HG03378 (cell line): ENCODE data around the gene TGM1.
A peak's percentile ranks its signal among the peaks of the same experiment; 100 is the strongest.

ENCODE experiments used
- ATAC-seq: cut with Tn5 transposase; IDR thresholded peaks from one replicate; pipeline ENCODE4 v1.9.1; 2021; ENCODE audit warnings: mild to moderate bottlenecking, moderate library complexity; ENCODE audit not compliant: unreplicated experiment

TGM1 gene

DNA sequence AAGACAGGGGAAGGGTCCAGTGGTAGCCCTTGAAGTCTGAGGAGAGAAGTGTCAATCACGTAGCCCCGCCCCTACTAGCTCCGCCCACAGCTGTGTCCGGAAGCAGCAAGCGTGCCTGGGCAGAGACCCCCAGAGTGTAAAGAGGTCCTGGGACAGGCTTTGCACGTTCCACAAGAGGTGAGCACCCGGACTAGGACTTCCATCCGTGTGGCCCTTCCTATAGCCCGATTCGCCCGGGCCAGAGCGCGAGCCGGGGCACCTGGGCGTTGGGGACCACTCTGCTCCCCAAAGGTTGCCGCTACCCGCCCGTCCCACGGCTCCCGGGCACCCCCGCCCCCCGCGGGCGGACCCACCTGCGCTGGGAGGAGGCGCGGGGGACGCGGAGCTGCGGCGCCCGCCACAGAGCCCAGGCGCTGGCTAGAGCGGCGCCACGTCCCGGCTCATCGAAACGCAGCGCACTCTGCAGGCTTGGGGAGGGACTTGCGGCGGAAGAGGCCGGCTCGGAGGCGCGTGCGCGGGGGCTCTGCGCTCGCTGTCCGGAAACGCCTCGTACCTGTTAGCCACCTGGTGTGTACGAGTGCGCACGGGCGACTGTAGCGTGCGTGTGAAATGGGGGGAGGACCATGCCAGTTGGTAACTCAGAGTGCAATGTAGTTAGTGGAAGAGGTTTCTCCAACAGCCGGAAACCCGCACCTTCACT, 8.3 kb upstream of the TGM1 start, which contains the start of gene RABGGTA:
RABGGTA (minus strand) TSS at position 464 of the 700 bp plus-strand sequence. CDS start 482 bp downstream, outside the sequence.
- ATAC-seq, result peak; percentile 66

DNA sequence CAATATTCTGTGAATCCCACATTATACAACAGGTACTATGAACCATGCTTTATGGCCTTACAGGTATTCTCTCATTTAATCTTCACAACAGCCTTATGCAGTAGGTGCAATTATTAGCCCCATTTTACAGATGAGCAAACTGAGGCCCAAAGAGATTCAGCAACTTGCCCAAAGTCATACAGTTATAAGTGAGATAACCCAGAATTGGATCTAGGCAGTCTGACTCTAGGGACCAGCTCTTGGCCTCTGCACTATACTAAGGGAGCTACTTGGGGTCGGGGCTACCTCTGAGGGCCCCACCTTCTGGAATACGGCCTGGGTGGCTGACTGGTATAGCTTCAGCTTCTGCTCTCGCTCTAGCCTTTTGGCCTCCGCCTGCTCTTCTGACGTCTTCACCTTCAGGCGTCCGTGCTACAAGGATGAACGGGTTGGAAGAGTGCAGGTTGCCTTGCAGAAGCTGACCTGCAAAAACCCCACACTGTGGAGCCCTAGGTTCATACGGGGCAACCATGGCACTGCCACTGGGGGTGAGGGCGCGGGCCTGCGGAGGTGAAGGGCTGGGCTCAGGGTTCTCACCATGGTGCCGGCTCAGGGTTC, 7.7 kb upstream of the TGM1 start:
- no peak for ATAC-seq

DNA sequence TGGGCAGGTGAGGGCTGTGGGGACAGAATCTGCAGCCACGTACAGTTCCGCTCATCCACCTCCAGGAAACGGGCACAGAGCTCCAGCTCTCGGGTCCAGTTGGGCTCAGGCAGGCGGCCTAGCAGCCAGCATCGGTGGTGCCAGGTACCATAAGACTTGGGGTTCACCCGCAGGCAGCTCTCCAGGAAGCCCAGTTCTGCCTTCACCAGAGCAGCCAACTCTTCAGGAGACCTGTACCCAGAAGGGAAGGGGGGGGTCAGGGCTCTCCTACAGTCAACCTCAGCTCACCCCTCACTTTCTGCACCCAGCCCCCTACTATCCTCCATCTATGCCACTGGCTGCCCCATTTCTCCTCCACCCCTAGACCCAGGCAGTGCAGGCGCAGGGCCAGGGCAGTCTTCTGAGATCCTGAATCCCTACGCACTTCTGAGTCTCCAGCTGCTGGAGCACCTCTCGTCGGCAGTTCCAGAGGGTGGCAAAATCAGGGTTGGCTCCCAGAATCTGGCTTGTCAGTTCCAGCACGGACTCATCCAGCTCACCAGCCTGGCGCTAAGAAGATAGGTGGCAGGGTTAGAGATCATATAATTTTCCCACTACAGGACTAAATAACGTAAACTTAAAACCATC, 7.0 kb upstream of the TGM1 start:
- no peak for ATAC-seq

DNA sequence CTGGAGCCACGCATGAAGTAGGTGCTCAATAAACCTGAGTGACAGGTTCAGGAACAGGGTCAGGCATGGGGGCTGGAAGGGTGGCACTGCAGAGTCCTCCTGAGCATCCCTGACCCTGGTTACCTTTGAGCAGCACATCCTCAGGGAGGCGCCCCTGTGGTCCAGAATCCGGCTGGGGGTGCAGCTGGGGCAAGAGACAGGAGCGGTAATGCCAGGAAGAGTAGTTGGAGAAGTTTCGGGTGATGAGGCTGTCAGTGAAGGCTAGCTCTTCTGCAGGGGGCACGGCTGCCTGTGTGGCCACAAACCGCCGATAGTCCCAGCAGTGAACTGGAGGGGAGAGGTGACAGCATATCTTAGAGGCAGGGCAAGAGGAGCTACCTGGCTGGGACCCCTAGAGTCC, 6.4 kb upstream of the TGM1 start:
- no peak for ATAC-seq

DNA sequence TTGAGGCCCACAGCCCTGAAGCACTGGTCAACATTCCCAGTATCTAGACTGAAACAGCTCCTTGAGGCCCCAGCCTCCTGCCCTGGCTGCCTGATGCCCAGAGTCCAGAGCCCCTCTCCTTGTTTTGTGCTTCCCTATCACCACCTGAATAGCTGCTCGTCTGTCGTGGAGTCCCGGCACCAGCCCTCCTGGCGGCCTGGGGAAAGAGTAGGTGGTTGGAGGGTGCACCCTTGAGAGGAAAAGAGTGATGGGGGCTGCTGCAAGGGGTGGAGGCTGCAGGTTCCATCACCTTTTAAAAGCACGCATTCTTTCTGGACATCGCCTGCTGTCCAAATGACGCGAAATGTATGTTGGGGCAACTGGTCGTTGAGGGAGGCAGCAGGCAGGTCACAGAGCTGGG, 5.2 kb upstream of the TGM1 start:
- ATAC-seq, result no peak

DNA sequence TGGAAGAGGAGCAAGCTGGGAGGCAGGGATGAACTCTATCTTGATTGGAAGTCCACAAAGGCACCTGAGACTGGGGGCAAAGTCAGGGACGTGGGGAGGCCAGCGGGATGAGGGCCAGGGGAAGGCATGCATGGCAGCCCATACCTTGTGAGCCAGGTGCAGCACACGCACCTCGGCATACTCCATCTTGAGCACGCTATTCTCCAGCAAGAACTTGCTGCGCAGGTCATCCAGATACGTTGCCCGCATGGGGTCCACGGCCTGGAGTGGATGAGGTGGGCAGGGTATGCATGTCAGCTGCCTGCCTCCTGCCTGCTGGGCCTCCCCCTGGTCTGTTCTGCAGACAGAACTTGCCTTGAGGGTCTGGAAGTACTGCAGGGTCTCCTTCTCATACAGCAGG, 4.5 kb upstream of the TGM1 start:
- no peak for ATAC-seq

DNA sequence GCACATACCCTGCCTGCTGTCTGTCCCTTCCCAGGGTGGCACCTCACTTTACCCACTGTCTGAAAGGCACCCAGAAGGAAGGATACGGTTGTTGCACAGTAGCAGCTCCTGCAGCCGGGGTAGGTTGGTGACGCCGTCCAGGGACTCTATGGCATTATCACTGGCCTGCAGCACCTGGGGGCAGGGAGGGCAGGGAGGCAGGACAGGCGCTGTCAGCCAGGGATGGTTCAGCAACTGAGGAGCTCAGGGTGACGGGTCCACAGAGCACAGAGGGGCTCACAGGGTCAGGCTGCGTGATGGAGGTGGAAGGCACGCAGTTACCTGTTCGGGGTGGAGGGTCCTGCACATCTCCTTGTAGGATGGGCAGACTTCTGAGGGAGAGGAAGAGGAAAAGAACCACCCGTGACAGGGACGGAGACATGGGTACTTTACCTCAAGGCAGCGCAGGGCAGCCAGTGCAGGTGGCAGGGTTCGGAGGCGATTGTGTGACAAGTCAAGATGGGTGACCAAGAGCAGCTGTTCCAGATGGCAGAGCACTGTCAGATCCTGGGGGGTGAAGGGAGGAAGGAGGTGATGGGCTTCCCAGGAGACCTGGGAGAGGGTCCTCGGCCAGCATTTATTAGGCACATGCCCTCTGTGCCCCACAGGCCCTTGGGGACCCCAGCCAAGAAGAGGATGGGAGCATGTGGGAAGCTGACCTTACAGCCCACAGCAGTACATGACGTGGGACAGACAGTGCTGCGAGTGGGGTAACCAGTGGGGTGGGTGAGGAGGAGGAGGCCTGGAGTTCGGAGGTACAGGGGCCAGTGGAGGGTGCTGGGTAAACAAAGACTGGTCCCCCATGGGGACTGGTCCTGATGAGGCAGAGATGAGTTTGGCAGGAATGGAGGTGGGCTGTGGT, 3.6 kb upstream of the TGM1 start:
- ATAC-seq, result no peak

DNA sequence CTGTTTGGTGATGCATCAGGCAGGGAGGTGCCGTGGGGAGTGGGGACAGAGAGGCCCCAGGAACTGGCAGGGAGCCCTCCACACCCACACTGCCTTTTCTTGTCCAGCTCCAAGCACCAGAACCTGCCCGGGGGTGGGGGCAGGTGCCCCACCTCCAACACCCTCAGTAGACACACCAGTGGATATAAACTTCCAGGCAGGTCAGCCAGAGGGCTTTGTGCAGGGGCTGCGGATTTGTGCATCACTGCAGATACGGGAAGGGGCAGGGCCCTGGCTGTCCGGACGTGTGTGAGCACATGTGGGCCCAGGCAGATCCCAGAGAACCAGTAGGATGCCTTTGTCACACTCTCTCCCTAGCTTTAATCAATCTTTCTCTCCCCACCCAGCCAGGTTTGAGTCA, 1.3 kb upstream of the TGM1 start:
- no peak for ATAC-seq

DNA sequence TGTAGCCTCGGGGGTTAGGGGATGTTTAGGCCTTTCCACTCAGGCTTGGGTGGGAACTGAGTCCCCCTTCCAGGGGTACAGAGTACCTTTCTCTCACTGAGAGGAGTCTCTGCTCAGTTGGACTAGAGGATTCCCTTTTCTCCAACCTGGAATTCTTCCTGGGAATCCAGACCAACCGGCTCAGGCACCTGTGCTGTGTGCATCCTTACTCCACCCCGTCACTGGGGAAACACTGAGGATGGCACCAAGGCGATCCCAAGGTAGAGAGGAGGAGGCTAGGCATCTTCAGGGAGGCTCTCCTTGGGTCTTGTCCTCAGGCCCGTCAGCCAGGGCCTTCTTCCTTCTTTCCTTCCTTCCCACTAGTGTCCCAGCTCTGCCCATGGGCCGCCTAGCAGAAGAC, 871 bp upstream of the TGM1 start:
- ATAC-seq, result no peak

DNA sequence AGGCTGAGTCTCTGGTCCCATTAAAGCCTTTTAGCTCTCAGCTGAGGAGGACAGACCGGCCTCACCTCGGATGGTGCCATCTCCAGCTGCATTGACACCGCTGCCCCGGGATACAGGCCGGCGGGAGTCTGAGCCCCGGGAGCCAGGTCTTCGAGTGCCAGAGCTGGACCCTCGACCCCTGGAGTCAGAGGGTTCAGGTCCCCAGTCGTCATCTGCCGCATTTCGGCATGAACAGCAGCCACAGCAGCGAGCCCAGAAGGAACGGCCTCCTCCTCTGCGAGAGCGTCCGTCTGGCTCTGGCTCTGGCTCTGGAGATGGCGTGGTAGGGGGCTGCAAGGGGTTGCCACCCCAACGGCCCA, 1.0 kb downstream of the TGM1 start:
- no peak for ATAC-seq

DNA sequence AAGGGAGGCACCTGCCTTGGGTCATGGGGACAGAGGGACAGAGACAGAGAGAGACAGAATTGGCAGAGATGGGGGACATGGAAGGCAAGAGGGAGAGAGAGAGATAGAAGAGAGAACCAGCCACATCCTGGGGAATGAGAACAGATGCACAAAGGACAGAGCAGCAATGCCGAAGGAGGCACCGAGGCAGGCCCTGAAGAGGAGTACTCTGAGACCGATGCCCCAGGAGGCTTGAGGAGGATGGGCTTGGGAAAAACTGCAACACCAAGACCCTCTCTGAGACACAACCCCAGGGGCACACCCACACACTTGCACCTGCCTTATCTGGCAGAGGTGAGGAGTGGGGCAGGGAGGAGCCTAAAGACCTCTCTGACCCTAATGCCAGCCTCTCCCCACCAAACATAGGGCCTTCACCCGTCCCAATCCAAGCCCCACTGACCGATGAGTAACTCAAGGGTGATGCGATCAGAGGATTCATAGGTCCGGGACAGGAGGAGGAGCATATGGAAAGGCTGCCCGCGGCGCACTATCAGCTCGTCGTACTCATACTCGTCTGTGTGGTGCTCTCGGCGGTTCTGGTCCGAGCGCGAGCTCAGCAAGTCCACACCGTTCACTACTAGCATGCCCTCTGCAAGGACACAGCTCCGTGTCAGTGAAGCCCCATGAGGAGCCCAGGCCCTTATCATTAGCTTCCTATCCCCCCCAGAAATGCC, 1.6 kb downstream of the TGM1 start:
- no peak for ATAC-seq

DNA sequence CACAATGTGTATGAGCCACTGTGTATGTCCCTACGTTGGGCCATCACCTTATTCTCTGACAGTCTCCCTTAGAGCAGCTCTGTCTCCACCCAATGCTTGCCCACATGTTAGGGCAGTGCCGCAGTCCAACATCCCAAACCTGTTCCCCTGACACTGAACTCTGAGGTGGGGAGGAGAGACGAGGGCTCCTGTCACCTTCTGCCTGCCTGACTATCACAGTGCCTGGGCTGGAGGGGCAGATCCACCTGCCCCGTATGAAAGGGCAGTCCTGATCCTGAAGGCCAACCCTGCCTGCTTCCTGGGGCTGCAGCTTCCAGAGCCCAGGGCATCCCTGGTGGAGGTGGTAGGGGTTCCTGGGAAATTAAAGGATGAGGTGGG, 2.2 kb downstream of the TGM1 start:
- ATAC-seq, result no peak

DNA sequence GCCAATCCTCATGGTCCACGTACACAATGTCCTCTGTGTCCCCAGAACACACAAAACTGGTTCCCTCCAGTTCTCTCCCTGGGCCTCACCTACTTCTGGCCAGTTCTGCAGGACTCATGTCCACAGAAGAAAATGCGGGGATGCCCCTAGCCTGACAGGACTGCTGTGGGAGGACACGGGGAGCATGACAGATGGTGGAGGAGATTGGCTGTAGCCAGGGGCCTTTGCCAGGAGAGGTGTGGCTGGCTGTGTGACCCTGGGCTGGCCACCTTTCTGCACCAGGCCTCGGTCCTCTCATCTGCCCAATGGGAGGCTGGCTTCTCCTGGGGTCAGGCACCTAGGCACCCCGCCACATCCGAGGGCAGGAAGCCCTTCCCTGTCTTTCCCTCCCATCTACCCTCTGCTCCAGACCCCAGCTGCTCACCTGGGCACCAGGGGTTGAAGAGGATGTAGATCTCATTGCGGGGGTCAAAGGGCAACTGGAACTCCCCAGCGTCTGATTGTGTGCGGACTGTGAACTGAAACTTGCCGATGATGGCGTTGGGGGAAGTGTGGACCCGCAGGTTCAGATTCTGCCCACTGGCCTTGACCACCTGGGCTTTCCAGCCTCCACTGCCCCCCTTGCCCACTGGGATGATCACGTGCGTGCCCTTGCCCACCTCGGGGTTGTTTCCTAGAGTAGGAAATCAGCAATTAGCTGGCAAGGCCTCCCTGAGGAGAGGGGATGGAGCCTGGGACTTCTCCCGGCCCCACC, 2.8 kb downstream of the TGM1 start:
- ATAC-seq, result no peak

DNA sequence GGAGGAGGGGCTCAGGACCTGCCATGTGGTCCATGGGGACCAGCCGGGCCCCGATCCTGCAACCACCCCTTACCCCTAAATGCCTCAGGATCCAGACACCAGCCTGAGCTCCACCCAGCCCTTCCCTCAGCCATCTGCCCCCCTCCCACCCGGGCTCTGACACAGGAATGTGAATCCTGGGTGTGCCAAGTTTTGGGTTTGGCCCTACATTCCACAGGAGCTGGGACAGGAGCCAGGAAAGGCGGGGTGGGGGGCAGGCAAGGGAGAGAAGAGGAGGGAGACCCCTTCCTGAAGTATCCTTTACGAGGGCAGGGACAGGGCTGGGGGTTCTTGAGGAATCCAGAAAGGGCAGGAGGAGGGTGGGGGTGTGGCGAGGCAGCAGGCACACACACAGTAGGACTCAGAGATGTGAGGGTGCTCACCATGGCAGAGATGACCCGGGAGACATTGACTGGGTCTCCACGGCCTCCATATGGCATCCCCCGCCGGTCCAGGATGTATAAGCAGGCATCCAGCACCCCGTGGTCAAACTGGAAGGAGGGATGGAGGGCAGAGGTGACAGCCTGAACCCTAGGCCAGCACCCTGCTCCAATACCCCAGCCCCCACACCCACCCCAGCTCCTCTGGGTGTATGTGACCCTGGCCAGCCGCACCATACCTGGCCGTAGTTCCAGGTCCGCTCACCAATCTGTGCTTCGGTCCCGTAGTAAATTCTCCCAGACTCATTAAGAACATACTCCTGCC, 3.5 kb downstream of the TGM1 start:
- ATAC-seq, result no peak

DNA sequence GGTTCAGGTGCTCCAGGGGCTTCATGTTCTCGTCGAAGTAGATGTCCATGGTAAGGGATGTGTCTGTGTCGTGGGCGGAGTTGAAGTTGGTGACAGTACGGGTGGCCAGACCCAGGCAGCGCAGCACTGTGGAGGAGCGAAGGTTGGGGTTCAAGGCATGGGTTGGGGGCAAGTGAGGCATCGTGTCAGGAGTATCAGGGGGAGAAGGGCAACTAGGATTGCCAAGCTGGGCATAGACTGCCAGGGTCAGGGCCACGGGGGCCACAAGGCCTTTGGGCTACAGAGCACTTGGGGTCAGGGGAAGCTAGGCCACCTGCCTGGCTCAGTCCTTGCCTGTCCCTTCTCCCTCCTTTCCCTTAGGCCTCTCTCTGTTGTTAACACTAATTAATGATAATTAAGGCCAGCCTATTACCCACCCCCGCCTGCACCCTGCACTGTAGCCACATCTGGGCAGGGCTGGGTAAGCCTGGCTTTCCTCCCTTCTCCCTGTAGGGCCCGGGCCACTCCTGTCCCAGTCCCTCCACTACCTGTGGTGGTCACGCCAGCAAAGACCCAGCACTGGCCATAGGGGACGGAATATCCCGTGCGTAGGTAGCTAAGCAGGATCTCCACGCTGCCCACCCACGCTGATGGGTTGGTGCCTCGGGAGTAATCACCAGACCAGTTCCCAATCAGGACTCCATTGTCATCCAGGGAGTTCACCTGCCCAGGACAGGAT, 4.3 kb downstream of the TGM1 start:
- ATAC-seq, result no peak

DNA sequence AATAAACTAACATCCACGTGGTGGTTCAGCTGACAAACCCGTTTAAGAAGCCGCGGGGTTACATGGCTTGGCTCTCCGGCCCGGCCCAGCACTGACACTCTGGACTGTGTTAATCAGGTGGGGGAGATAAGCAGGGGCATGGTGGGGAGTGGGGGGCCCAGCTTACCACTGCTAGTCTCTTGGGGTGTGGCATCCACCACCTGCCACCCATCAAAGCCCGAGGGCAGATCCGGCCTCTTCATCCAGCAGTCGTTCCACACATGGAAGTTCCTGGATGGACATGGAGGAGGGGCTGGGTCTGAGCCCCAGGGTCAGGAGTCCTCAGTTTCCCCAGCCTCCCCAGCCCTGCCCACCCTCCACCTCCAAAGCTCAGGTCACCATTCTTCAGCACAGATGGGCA, 4.9 kb downstream of the TGM1 start:
- no peak for ATAC-seq

DNA sequence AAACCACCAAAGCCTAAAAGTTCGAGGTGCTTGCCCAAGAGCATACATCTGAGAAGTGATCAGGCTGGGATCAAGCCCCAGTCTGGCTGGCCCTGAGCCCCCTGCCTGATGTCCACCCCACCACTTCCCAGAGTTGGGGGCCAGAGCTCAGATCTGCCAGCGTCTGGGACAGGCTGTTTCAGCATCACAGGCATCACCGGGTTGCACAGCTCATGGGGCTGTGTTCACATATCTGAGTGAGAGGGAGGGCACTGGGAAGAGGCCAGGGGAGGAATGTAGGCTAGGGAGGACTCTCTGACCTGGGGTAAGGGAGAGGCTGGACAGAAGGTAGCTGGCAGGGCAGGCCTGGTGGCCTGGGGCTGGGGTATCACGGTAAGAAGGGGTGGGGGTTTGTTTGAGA, 6.0 kb downstream of the TGM1 start:
- no peak for ATAC-seq

DNA sequence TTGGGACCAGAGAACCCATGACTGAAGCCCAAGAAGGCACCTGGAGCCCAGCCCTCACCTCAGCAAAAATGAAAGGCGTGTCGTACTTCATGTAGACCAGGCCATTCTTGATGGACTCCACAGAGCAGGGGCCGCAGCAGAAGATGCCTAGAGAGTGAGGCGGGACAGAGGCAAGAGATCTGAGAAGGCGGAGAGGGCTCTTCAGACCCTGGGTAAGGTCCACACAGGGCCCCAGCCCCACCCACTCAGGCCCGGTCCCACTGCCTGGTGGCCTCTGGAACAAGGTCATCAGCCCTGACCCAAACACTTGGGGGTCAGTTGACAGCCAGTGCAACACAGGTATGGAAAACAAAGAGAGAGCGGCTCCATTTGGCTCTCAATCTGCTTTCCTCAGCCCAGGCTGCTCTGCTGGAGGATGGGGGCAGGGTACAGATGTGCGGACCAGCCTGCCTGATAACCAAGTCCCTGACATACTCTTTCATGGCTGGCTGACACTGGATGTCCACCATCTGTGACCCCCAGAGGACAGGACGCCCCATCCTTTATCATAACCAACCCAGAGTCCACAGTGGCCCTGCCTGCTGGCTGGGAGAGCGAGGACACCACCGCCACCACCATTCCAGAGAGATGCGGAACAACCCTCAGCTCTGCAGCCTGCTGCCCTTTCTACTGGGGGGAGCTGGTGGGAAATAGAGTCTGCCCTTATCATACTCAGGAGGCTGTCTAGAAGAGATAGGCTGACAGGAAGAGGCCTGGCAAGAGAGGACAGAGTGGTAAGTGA, 6.9 kb downstream of the TGM1 start:
- no peak for ATAC-seq
